Kidney glomerular epithelial cell (primary cell): ENCODE measurements around the gene XIRP1.
"Not testable (repeated sequence)": the region's sequence is repeated elsewhere in the genome, so short reads cannot be mapped to it uniquely, and the experiment has no call there.

Experiments used
- DNase-seq: peaks from one replicate; lab custom pipeline; 2025; lab: John Stamatoyannopoulos, UW

The XIRP1 gene

GRCh38 chr3:39192490-39193092, at the start of gene XIRP1:
TSS of gene XIRP1 (minus strand) at chr3:39192595. CDS start at chr3:39189445, 3,150 bp downstream.
- no peak for DNase-seq

- no peak for DNase-seq
These were observed 49.2 kb upstream of the XIRP1 start for GRCh38 chr3:39241561-39241960.

GRCh38 chr3:39237027-39237426, 44.6 kb upstream of the XIRP1 start:
- no peak for DNase-seq

- DNase-seq, result no peak
These were observed 42.3 kb upstream of the XIRP1 start for GRCh38 chr3:39234651-39235050.

- no peak for DNase-seq
These were observed 40.5 kb upstream of the XIRP1 start for GRCh38 chr3:39232859-39233258.

GRCh38 chr3:39230453-39230852, 38.1 kb upstream of the XIRP1 start:
- DNase-seq, result no peak

GRCh38 chr3:39228496-39228895, 36.1 kb upstream of the XIRP1 start:
- DNase-seq, result no peak

- DNase-seq, result not testable (repeated sequence)
These were observed 35.2 kb upstream of the XIRP1 start for GRCh38 chr3:39227596-39227995.

GRCh38 chr3:39226106-39226741, 33.8 kb upstream of the XIRP1 start:
- DNase-seq, result no peak

- no peak for DNase-seq
These were observed 31.9 kb upstream of the XIRP1 start for GRCh38 chr3:39224288-39224687.

- no peak for DNase-seq
These were observed 30.5 kb upstream of the XIRP1 start for GRCh38 chr3:39222939-39223338.

GRCh38 chr3:39222462-39222861, 30.1 kb upstream of the XIRP1 start:
- no peak for DNase-seq

- DNase-seq, result no peak
These were observed 28.7 kb upstream of the XIRP1 start for GRCh38 chr3:39221141-39221530.

GRCh38 chr3:39220407-39221140, 28.2 kb upstream of the XIRP1 start:
- DNase-seq, result no peak

- DNase-seq, result no peak
These were observed 27.3 kb upstream of the XIRP1 start for GRCh38 chr3:39219702-39220101.

GRCh38 chr3:39216176-39216790, 23.9 kb upstream of the XIRP1 start:
- DNase-seq, result no peak

GRCh38 chr3:39213613-39214012, 21.2 kb upstream of the XIRP1 start:
- DNase-seq, result no peak

GRCh38 chr3:39212665-39213064, 20.3 kb upstream of the XIRP1 start:
- DNase-seq, result no peak

GRCh38 chr3:39211332-39212130, 19.1 kb upstream of the XIRP1 start:
- DNase-seq, result no peak

GRCh38 chr3:39210078-39210477, 17.7 kb upstream of the XIRP1 start:
- no peak for DNase-seq

- no peak for DNase-seq
These were observed 17.1 kb upstream of the XIRP1 start for GRCh38 chr3:39209329-39209970.
